Measurements from ENCODE around the gene ERG. TPM values are rescaled to one million over a fixed set of nuclear protein-coding genes. Genes with fewer than 3 reads are reported as not detected.

Gene ERG
- total and polyA plus RNA-seq, 9 of the 15 experiments (the other 6 are each of a cell fraction or from before 2014, with no cell fraction given): 0.06 TPM; not detected in 8

DNA sequence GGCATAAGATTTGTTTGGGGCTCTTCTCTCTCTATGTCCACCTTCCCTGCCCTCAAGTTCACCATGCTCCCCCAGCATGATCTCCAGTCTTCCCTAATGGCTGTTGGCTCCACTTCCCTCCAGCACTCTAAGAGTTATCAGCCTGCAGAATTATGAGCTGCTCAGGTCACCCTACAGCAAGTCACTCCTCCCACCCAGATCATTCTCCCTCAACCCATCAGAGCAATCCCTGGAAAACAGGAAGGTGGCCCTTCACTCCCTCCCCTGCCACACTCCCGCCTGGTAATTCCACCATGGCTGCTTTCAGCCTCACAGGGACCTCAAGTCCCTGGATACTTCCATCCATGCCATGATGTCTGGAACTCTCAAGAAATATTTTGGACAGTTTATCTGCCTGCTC lies 137.0 kb downstream of the ERG start (continued):
- TF ChIP-seq, protein P1, sequence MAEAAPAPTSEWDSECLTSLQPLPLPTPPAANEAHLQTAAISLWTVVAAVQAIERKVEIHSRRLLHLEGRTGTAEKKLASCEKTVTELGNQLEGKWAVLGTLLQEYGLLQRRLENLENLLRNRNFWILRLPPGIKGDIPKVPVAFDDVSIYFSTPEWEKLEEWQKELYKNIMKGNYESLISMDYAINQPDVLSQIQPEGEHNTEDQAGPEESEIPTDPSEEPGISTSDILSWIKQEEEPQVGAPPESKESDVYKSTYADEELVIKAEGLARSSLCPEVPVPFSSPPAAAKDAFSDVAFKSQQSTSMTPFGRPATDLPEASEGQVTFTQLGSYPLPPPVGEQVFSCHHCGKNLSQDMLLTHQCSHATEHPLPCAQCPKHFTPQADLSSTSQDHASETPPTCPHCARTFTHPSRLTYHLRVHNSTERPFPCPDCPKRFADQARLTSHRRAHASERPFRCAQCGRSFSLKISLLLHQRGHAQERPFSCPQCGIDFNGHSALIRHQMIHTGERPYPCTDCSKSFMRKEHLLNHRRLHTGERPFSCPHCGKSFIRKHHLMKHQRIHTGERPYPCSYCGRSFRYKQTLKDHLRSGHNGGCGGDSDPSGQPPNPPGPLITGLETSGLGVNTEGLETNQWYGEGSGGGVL (CRISPR knock-in tag; IDR thresholded peaks at IDR 0.05): no peak
- TF ChIP-seq, protein P2, sequence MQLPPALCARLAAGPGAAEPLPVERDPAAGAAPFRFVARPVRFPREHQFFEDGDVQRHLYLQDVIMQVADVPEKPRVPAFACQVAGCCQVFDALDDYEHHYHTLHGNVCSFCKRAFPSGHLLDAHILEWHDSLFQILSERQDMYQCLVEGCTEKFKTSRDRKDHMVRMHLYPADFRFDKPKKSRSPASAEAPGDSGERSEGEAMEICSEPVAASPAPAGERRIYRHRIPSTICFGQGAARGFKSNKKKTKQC (CRISPR knock-in tag; IDR thresholded peaks at IDR 0.05): no peak

DNA sequence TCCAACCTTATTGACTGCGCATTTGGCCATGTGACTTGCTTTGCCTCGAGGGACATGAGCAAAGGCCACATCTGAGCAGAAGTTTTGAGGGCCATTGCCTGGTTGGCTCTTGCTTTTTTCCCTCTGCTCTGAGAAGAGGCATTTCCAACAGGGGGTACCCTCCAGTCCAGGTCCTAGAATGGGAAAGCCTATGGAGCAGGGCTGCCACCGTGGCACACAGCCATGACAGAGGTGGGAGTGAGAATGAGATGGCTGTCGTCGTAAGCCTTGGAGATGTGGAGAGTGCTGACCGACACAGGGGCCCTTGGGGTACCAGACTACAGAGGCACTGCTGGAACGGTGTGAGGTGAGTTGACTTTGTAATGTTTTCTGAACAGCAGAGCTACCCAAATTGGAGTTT lies 138.4 kb downstream of the ERG start:
- Histone ChIP-seq H3K27ac (ENCODE audit: extremely low read depth, low read depth, low read length) (no peak overlapping the region), H3K4me3 (no peak overlapping the region), H2AFZ (ENCODE audit: low read depth, low read length) (no peak overlapping the region), H3K27me3 (ENCODE audit: control insufficient read depth in 2 of 2, insufficient read depth in 2 of 2, low read length in 2 of 2) (peaks cover 0 to 8% of the 10 kb centered on the region in 2 experiments; a peak in 2 of 5 replicates), H3K79me2 (ENCODE audit: control insufficient read depth, insufficient read depth, low read length) (no peaks in the 10 kb centered on the region), H4K20me1 (replicated peaks; ENCODE audit: control insufficient read depth, insufficient read depth, low read length) (no peaks in the 10 kb centered on the region), H3K36me3 (ENCODE audit: control insufficient read depth, insufficient read depth, low read length) (no peaks in the 10 kb centered on the region), H3K4me1 (replicated peaks in 1 of 2; ENCODE audit: control insufficient read depth in 2 of 2, insufficient read depth in 2 of 2, low read length in 2 of 2) (peaks cover 0 to 5% of the 10 kb centered on the region in 2 experiments; a peak in 1 of 5 replicates), H3K9me3 (replicated peaks; ENCODE audit: control insufficient read depth, insufficient read depth, low read depth, low read length) (no peaks in the 10 kb centered on the region), H3K4me2 (ENCODE audit: insufficient read depth, low read length) (no peak overlapping the region), H3K9me1 (ENCODE audit: control insufficient read depth, insufficient read depth, low read length) (no peaks in the 10 kb centered on the region), H3K9ac (ENCODE audit: insufficient read depth in 1 of 2, low read depth in 2 of 2, low read length in 2 of 2) (no peak overlapping the region)
- no peak for DNase-seq (ENCODE audit: extremely low read depth in 1 of 4, low spot score in 3 of 4)
- no TSS peak for BruUV-seq (replicated peaks)
- in situ Hi-C loops (cut with MboI) (no loop called here), intact Hi-C loops (cut with micrococcal nuclease) (loop anchor here (10.0 kb wide), 2 partner anchors 445 to 685 kb away; partner anchors contain the start of gene KCNJ6)
- TF ChIP-seq U2AF1 (optimal IDR thresholded peaks at IDR 0.05; ENCODE audit: low read depth, low read length): no peak
- TF ChIP-seq, protein P3, sequence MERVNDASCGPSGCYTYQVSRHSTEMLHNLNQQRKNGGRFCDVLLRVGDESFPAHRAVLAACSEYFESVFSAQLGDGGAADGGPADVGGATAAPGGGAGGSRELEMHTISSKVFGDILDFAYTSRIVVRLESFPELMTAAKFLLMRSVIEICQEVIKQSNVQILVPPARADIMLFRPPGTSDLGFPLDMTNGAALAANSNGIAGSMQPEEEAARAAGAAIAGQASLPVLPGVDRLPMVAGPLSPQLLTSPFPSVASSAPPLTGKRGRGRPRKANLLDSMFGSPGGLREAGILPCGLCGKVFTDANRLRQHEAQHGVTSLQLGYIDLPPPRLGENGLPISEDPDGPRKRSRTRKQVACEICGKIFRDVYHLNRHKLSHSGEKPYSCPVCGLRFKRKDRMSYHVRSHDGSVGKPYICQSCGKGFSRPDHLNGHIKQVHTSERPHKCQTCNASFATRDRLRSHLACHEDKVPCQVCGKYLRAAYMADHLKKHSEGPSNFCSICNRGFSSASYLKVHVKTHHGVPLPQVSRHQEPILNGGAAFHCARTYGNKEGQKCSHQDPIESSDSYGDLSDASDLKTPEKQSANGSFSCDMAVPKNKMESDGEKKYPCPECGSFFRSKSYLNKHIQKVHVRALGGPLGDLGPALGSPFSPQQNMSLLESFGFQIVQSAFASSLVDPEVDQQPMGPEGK (CRISPR knock-in tag; IDR thresholded peaks at IDR 0.05; ENCODE audit: borderline replicate concordance): no peak
- 0% methylated on average over 7 of the region's 7 CpGs for WGBS (ENCODE audit: insufficient coverage, low coverage, missing lambda C conversion rate)
- no peak for ATAC-seq
- CTCF ChIA-PET (ENCODE audit: low intra/inter-chr PET ratio): no interaction called here
- POLR2A ChIA-PET: no interaction called here
- FAIRE-seq: no peak
